Type B pancreatic cell (in vitro differentiated cells): Measurements from ENCODE around the gene INS. TPM values are rescaled to one million over a fixed set of nuclear protein-coding genes. Genes with fewer than 3 reads are reported as not detected.

Experiments
- DNase-seq: peaks from one replicate; pipeline ENCODE4 v3.0.0; 2021; ENCODE audit warnings: mixed read lengths; ENCODE audit not compliant: unreplicated experiment; ENCODE audit errors: extremely low spot score
- H3K27ac Mint-ChIP-seq: 2 replicates; pipeline ENCODE4 v1.8.0; 2021; ENCODE audit warnings: mild to moderate bottlenecking, mixed read lengths
- H3K27me3 Mint-ChIP-seq: 2 replicates; pipeline ENCODE4 v1.8.0; 2021; ENCODE audit warnings: mixed read lengths
- H3K36me3 Mint-ChIP-seq: 2 replicates; pipeline ENCODE4 v1.8.0; 2021; ENCODE audit warnings: mixed read lengths
- H3K4me1 Mint-ChIP-seq: one replicate; pipeline ENCODE4 v1.8.0; 2021; ENCODE audit warnings: mixed read lengths; ENCODE audit not compliant: unreplicated experiment
- H3K4me3 Mint-ChIP-seq: 2 replicates; pipeline ENCODE4 v1.8.0; 2021; ENCODE audit warnings: mild to moderate bottlenecking, mixed read lengths
- H3K9me3 Mint-ChIP-seq: 2 replicates; pipeline ENCODE4 v1.8.0; 2021; ENCODE audit warnings: mixed read lengths
- CTCF ChIP-seq: fragments of 200-600 bp; sonication (generic); conservative IDR thresholded peaks from 2 replicates; pipeline ENCODE4 v1.5.0; 2021; ENCODE audit warnings: antibody characterized with exemption, mild to moderate bottlenecking
- microRNA-seq: library from miRNA; unstranded; fragments of <30 nt; microRNA quantifications from one replicate; pipeline ENCODE4, GENCODE V29; 2020
- total RNA-seq: library from RNA; stranded (reverse); gene quantifications from 2 replicates; pipeline ENCODE4 v1.2.1, GENCODE V29; 2021; ENCODE audit warnings: low replicate concordance

Gene INS
- total RNA-seq, 1 donor from 2014 or later = 1,584 TPM

- Mint-ChIP-seq H3K27ac (no peak overlapping the region), H3K36me3 (peaks cover 8% of the 10 kb centered on the region), H3K27me3 (peaks cover 12% of the 10 kb centered on the region), H3K9me3 (peaks cover 16% of the 10 kb centered on the region), H3K4me1 (no peaks in the 10 kb centered on the region), H3K4me3 (no peak overlapping the region)
- no peak for TF ChIP-seq CTCF
- no peak for DNase-seq
Measured at GRCh38 chr11:2116680-2117079, 44.3 kb downstream of the INS start.

- DNase-seq = no peak
- Mint-ChIP-seq H3K9me3 (peaks cover 19% of the 10 kb centered on the region), H3K36me3 (peaks cover 8% of the 10 kb centered on the region), H3K27me3 (peaks cover 12% of the 10 kb centered on the region), H3K4me1 (no peaks in the 10 kb centered on the region), H3K27ac (no peak overlapping the region), H3K4me3 (no peak overlapping the region)
- no peak for TF ChIP-seq CTCF
Measured at GRCh38 chr11:2115308-2115707, 45.7 kb downstream of the INS start.

- Mint-ChIP-seq H3K4me1 (peaks cover 4% of the 10 kb centered on the region), H3K27ac (no peak overlapping the region), H3K36me3 (peaks cover 5% of the 10 kb centered on the region), H3K4me3 (no peak overlapping the region), H3K27me3 (peaks cover 9% of the 10 kb centered on the region), H3K9me3 (peaks cover 20% of the 10 kb centered on the region)
- no peak for DNase-seq
- TF ChIP-seq CTCF = no peak
Measured at GRCh38 chr11:2114430-2115241, 46.4 kb downstream of the INS start.

GRCh38 chr11:2113776-2114175 is 47.2 kb downstream of the INS start:
- no peak overlapping the region for H3K27ac Mint-ChIP-seq
- DNase-seq = no peak
- peaks cover 5% of the 10 kb centered on the region for H3K36me3 Mint-ChIP-seq
- peaks cover 20% of the 10 kb centered on the region for H3K9me3 Mint-ChIP-seq
- H3K27me3 Mint-ChIP-seq = peaks cover 8% of the 10 kb centered on the region
- TF ChIP-seq CTCF = no peak
- no peak overlapping the region for H3K4me3 Mint-ChIP-seq
- peaks cover 4% of the 10 kb centered on the region for H3K4me1 Mint-ChIP-seq

GRCh38 chr11:2110521-2110920 is 50.5 kb downstream of the INS start:
- Mint-ChIP-seq H3K27me3 (no peaks in the 10 kb centered on the region), H3K4me1 (peaks cover 4% of the 10 kb centered on the region), H3K27ac (no peak overlapping the region), H3K4me3 (no peak overlapping the region), H3K9me3 (peaks cover 8% of the 10 kb centered on the region), H3K36me3 (no peaks in the 10 kb centered on the region)
- no peak for TF ChIP-seq CTCF
- DNase-seq = no peak

Small RNAs within 50 kb of the gene (microRNA-seq; reads per million reads assigned to microRNA genes)
- gene MIR4686 (not detected), gene MIR483 (5,738 reads per million, percentile 93 among the genes with 10 or more reads in this experiment)

Other genes starting within 250 kb of the INS start
- 17.3 and 40.9 TPM in 2 replicates for gene TNNT3, start 241.5 kb downstream of the INS start, total RNA-seq
- gene MRPL23, start 213.9 kb downstream of the INS start, total RNA-seq = 40.0 and 46.1 TPM in 2 replicates
- gene H19, start 163.4 kb downstream of the INS start, total RNA-seq = 12,320 and 19,345 TPM in 2 replicates
- 2,350 and 3,865 TPM in 2 replicates for gene IGF2, start 21.8 kb downstream of the INS start, total RNA-seq
- gene TH, start 10.6 kb upstream of the INS start, total RNA-seq = 2.2 and 11.1 TPM in 2 replicates
- gene ASCL2, start 109.4 kb upstream of the INS start, total RNA-seq = 5.6 and 13.6 TPM in 2 replicates
- gene C11orf21, start 140.7 kb upstream of the INS start, total RNA-seq = 0.51 and 1.2 TPM in 2 replicates
- 2.6 and 7.2 TPM in 2 replicates for gene TSPAN32, start 140.8 kb upstream of the INS start, total RNA-seq
- gene CD81, start 216.1 kb upstream of the INS start, total RNA-seq = 350 and 438 TPM in 2 replicates
- 59.0 and 59.7 TPM in 2 replicates for gene TSSC4, start 239.5 kb upstream of the INS start, total RNA-seq